GM21723 (cell line): ENCODE data around the gene MAGIX.
A peak's percentile ranks its signal among the peaks of the same experiment; 100 is the strongest.
"Not testable (repeated sequence)": the region's sequence is repeated elsewhere in the genome, so short reads cannot be mapped to it uniquely, and the experiment has no call there.

Source experiments
- ATAC-seq: cut with Tn5 transposase; IDR thresholded peaks from one replicate; pipeline ENCODE4 v1.9.1; 2021; ENCODE audit warnings: mild to moderate bottlenecking, moderate library complexity; ENCODE audit not compliant: unreplicated experiment

MAGIX gene

DNA sequence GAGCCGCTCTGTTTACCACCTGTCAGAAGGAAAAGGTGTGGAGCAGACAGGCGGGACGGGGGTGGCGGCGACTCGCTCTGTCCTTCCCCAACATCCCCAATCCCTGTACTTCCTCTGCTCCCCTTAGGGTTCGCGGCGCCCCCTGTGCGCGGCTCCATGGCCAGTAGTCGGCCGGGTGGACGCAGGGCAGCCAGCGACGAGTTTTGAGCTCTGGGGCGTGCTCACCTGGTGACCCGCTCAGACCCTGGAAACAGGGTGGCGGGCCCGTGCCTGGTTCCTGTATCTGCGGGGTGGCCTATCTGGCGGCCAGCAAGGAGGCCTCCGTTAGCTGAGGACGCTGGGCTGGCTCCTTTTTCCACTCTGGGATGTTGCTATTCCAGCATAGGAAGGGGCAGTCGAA lies 5.4 kb upstream of the MAGIX start:
- no peak for ATAC-seq

DNA sequence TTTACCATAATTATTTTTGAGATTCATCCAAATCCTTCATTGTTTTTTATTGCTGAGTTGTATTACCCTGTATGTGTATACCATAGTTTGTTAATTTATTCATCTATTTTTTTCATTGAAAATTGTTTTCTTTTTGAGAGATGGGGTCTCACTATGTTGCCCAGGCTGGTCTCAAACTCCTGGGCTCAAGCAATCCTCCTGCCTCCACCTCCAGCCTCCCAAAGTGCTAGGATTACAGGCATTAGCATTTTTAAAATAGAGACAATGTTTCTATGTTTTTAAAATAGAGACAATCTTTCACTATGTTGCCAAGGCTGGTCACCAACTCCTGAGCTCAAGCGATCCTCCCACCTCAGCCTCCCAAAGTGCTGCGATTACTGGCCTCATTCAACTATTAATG lies 1.6 kb upstream of the MAGIX start:
- ATAC-seq = no peak

DNA sequence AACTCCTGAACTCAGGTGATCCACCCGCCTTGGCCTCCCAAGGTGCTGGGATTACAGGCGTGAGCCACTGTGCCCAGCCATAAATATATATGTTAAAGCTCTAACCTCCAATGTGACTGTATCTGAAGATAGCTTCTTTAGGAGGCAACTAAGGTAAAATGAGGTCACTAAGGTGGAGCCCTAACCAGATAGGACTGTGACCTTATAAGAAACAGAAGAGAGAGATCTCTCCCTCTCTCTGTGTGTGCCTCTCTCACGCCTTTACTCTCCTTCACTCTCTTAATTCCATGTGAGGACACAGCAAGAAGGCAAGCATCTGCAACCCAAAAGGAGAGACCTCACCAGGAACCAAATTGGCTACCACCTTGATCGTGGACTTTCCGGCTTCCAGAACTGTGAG lies 926 bp upstream of the MAGIX start:
- ATAC-seq = no peak

DNA sequence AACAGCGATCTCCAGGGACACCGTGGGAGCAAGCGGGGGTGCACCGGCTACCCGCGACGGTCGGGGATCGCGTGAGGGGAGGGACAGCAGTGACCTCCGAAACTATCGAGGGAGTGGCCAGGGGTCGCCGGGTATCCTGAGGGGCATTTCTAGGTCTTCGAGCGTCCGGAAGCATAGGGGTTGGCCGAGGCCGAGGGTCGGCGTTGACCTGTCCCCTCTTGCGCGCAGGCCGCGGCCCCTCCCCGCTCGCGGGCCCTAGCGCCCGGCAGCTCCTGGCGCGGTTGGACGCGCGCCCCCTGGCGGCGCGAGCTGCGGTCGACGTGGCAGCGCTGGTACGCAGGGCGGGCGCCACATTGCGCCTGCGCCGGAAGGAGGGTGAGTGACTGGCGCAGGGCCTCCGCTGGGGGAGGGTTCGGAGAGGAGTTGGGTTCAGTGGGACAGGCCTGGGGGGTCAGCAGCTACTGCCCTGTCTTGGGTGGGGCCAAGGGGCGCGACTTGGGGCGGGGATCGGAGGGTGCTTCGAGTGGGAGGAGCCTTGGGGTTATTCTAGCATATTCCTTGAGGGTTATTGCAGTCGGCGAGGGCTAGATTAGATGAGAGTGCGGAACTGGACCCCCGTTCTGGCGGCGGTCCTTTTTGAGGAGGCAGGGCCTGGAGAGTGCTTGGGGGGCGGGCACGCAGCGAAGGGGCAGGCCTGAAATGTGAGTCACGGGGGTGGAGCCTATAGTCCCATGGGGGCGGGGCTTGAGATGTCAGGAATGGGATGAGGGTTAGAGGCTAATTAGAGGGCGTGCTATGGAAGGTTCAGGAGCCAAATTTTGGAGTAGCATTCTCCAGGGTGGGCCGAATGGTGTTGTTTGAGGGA lies 1.2 kb downstream of the MAGIX start:
- peak; percentile 50 for ATAC-seq

DNA sequence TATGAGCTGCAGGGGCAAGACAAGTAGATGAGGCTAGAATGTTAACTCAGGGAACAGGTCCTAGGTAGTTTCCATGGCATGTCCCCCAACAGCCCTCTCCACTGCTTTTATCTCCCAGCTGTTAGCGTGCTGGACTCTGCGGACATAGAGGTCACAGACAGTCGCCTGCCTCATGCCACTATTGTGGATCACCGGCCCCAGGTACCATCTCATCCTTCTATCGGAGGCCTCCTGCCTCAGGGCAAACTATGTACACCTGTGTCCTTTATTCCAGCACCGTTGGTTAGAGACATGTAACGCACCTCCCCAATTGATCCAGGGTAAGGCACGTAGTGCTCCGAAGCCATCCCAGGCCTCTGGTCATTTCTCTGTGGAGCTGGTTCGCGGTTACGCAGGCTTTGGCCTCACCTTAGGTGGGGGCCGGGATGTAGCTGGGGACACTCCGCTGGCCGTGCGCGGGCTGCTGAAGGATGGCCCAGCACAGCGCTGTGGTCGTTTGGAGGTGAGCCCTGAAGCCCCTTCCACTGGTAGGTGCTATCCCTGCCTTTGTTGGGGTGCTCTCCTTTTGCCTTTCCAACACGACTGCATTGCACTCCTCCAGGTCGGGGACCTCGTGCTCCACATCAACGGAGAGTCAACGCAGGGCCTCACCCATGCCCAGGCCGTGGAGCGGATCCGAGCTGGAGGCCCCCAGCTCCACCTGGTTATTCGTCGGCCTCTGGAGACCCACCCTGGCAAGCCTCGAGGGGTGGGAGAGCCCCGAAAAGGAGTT lies 2.2 kb downstream of the MAGIX start:
- no peak for ATAC-seq

DNA sequence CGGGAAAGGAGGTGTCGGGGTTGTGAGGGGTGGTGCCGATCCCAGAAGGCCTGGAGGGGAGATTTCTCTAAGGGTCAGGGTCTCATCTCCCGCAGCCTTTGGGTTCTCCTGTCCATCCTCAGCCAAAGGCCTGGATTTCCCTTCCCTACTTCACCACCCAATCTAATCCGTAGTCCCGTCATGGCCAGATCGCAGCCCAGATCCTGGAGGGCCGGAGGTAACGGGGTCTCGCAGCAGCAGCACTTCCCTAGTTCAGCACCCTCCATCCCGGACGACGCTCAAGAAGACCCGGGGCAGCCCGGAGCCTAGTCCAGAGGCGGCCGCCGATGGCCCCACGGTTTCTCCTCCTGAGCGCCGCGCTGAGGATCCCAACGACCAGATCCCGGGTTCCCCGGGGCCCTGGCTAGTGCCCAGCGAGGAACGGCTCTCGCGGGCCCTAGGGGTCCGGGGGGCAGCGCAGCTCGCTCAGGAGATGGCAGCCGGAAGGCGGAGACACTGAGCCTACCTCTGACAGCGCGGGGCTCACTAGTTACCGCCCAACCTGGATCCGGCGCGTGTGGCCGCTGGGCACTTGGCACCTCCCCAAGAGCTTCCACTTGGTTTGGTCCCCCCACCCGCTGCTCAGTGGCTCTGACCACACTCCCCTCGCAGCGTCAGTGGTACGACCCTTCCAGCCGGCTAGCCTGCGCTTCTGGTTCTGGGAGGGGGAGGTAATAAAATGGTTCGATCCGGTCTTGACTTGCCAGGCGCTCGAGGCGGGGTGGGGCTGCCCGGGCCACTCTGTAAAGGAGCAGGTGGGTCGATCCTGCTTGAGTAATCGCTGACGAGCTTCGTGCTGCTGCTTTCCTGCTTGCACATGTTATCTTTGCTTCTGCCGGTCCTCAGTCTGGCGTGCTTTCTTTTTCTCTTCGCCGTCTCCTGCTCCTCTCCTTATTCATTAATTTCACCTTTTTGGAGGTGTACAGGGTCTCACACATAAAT lies 3.6 kb downstream of the MAGIX start:
- peak; percentile 35 for ATAC-seq

DNA sequence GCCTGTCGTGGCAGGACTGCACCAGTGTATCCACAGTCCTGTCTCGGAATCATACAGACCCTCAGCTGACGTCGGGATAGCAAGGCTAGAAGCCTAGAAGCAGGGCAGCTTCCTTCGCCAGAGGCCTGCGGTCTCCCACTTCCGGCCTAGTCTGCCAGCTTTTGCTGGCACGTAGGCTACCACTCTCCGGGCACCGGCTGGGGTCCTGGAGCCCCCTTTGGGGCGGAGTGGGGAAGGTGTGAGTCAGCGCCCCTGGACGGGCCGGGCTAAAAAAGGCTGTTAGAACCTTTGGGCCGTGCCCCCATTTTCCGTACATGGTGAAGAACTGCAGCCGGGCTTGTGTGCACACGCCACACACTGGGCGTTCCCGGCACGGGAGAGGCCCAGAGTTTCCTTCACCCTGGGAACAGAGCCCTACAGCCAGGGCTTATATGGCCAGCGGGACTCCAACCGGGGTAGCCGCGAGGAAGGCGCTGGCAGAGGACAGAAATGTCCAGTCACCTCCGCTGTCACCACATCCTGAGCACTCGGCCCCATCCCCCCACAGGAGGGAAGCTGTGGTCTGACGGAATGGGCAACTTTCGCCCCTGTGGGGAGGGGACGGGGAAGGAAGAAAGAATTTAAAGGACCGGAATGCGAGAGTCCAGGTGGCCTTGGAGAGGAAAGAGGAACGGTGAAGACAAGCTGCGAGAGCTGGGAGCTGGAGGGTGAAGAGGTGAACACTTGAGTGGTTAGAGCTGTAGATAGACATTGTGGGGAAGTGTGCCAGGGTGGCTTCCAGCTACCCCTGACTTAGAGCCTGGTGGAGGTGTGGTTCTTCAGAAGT lies 4.6 kb downstream of the MAGIX start:
- ATAC-seq = peak; percentile 11

DNA sequence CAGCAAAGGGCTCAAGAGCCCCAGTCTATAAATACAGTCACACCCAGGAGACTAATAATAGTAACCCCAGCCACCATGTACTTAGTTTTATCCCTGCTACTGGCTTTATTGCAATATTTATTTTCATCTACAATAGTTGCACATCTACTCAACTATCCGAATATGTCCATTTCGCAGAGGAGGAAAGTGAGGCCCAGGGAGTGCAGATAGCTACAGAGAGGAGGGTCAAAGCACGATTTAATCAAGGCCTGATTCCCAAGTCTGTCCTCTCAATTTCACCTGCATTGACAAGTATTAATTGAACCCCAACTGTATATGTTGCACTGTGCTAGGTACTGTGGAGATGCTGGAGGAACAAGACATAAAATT lies 5.2 kb downstream of the MAGIX start:
- no peak for ATAC-seq

DNA sequence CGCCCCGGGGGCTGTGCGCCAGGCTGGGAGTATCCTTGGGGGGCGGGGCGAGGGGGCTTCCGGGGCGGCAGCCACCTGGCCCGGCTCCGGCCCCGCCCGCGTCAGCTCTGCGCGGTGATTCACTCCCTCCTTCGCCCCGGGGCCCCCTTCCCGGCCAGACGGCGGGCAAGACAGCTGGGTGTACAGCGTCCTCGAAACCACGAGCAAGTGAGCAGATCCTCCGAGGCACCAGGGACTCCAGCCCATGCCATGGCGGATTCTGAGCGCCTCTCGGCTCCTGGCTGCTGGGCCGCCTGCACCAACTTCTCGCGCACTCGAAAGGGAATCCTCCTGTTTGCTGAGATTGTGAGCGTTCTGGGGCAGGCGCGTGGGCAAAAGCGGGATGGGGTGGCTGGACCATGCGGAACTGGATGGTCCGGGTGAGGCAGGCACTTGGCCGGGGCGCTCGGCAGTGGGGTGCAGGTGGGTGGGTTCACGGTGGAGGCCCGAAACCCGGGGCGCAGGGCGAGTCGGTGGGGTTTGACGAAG lies 9.3 kb downstream of the MAGIX start, which contains the start of gene PLP2:
Gene PLP2, plus strand, starts transcription at position 147 of the 528 bp plus-strand sequence. Its CDS starts 103 bp downstream, at position 250.
- ATAC-seq = peak; percentile 41

DNA sequence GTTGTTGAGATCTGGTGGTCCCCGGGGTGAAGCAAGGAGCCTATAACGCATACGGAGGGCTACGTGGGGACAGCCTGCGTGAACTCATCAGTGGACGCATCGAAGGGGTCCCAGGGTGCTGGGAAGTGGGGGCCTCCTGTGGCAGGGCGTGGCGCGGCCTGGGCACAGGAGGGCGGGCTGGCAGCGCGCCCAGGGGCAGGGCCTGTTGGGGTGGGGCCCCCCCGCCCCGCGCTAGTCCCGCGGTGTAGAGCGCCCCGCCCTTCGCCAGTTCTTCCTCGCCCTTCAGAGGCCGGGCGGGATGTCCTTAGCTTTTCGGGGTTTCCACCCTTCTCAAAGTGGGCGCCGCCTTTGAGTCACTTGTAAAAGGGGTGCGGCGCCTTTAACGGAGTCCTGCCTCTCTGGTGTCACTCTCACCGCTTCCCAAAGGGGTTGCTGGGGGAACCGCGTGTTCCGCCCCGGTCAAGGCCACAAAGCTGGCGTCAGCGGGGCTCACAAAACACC lies 9.8 kb downstream of the MAGIX start:
- ATAC-seq = peak; percentile 65

DNA sequence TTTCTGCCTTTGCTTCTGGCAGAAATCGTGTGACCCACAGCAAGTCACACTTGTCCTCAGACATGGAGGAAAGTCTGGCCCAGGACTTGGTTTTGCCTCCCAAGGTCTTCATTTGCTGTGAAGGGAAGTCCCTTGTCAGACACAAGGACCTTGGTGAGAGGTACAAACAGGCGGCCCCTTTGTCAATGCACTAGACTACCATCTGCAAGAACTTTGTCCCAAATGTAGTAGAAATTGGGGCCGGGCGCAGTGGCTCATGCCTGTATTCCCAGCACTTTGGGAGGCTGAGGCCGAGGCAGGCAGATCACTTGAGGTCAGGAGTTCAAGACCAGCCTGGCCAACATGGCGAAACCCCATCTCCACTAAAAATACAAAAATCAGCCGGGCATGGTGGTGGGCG lies 11.0 kb downstream of the MAGIX start:
- not testable (repeated sequence) for ATAC-seq

DNA sequence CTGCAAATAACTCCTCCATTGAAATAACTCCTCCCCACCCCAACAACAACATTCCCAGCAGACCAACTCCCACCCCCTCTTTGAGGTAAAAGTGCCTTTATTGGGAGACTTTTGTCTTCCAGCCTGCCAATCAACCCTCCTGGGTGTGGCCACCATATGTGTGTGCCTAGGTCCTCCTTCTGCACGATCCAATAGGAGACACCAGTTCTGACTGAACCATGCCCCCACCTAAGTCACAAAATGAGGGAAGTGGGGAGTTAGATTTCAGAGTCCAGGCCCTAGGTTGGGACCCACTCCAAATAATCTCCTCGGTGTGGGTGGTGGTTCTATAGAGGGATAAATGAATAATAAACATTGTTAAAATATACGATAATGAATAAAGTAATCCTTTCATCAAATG lies 12.2 kb downstream of the MAGIX start:
- no peak for ATAC-seq

DNA sequence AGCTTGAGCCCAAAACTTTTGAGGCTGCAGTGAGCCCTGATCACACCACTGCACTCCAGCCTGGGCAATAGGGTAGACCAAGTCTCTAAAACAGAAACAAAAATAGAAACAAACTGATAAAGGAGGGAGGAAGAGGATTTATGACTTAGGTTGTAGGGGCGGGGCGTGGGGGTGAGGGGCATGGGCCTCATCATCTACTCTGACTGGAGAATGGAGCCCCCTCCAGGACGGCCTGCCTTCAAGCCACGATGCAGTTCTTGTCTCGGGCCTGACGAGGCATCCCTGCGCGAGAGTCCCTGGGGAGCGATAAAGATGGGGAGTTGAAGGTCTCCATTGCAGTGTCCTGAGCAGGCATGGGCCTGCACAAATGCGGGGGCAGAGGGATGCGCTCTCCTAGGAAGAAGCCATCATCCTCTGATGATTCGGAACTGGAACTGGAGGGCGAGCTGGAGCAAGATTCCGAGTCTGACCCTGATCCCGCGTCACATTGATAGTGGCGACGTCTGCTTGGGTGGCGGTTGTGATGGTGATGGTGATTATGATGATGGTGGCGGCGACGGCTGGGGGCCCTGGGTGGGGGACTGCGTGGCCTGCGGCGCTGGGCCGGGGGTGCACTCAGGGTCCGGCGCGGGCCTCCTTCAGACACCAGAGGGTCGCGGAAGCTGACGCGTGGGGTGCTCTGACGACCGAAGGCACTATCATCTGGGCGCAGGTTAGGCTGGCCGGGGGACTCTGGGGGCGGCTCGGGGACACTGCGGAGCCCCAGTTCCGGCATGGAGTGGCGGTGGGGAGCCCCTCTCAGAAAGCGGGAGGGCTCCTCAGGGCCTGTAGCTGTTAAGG lies 13.1 kb downstream of the MAGIX start:
- ATAC-seq = no peak

DNA sequence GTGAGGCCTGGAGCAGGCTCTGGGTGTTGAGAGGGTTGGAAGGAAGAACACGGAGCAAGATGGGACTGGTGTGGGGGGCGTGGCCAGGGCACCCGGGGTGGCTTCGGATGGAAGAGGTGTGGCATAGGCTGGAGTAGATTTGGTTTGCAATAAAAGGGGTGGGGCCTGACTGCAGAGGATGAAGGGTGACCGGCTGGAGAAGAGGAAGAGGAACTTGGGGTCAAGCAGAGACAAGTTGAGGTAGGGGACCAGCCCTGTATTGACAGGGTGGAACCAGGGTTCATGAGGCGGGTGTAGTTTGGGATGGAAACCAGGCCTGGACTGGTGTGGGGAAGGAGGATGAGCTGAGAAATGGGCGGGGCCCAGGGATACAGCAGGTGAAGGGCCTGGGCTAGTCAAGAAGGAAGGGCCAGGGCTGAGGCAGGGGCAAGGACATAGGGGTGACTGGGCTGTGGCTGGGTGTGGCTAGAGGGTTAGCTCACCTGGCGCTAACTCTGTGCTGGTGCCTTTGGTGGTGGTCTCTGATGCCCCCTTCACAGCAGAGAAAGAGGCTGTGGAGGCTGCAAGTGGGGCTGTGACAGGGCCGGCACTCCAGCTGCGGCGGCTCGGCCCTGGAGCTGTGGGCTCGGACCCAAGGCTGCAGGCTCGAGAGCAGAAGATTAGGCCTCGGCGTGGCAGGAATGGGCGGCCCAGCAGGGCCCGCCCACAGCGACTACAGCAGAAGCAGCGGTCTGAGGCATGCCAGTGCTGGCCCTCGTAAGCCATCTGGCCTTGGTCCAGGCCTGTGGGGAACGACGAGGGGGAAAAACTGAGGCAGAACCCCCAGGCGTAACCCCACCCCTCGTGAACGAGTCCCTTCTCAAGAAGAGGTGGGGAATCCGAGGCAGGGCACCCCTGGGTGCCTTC lies 14.1 kb downstream of the MAGIX start:
- no peak for ATAC-seq

DNA sequence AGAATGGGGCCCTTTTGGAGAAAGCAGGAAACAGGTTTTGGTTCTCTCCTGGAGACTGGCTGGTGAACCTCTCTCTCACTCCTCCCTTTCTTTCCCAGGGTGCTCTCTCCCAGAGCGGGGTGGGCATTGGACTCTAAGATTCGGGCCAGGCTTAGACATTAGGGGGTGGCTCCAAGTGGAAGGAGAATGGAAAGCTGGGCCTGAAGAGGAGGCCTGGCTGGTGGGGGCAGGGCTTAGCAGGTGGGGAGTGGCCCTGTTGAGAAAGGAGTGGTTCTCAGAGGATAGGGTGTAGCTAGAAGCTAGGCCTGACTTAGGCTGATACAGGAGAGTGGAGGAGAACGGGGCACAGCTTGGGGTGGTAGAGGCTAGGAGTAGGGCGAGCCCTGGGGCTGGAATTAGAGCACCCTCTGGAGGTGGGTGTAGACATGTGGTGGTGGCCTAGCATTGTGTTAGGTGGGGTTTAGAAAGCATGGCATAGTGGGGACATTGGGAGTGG lies 14.8 kb downstream of the MAGIX start:
- ATAC-seq = no peak

DNA sequence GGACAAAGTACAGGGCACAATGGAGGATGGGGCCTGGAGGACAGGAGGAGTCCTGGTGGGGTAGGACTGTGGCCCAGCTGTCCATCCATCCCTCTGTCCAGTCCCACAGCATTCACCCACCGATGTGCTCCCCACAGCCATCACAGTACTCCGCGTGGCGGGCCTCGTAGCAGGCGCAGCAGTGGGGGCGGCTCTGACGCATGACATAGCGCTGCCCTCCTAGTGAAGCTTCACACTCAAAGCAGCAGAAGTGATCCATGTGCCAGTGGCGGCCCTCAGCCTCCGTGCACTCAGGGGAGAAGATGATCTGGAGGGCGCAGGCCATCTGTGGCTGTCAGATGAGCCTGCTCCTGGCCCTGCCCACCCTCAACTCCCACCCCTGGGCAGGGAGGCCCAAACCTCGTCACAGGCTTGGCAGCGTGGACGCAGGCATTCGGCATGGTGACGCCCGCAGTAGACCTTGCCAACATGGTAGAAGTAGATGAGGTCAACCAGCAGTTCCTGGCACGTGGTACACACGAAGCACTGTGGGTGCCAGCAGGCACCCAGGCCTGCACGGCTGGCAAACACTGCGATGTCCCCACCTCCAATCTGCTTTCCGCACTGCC lies 15.4 kb downstream of the MAGIX start:
- no peak for ATAC-seq

DNA sequence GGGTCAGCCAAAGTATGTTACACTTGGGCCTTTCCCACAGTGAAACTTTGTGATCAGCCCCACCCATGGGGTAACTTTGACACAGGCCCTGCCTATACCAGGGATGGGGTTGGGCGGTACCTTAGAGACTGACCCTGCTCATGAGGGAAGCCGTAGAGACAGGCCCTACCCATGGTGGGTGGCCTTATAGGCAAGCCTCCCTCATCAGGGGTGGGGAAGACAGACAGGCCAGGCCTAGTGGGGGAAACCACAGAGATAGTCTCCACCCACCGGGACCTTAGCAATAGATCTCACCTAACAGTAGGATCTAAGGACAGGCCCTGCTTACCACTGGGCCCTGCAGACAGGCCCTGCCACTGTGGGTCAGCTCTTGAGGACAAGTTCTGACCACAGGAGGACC lies 16.0 kb downstream of the MAGIX start:
- ATAC-seq = no peak
